ENCODE data around the gene TMC8.

TMC8 gene

GRCh38 chr17:78121801-78122215 lies 8.8 kb upstream of the TMC8 start:
- H3K27ac ChIP-seq: no peak overlapping the region
- no peak for TF ChIP-seq ZFX (IDR thresholded peaks at IDR 0.05)

GRCh38 chr17:78122216-78122930 lies 8.2 kb upstream of the TMC8 start:
- H3K27ac ChIP-seq: no peak overlapping the region
- TF ChIP-seq CTCF (conservative IDR thresholded peaks at IDR 0.05): no peak
- no peak for TF ChIP-seq ZFX (IDR thresholded peaks at IDR 0.05)

GRCh38 chr17:78122931-78123249 lies 7.7 kb upstream of the TMC8 start:
- TF ChIP-seq CTCF (conservative IDR thresholded peaks at IDR 0.05) (no peak), ZFX (IDR thresholded peaks at IDR 0.05) (no peak)

GRCh38 chr17:78123258-78123929 lies 7.2 kb upstream of the TMC8 start:
- no peak overlapping the region for H3K27ac ChIP-seq

More at GRCh38 chr17:78122931-78123249, 7.7 kb upstream of the TMC8 start:
- H3K27ac ChIP-seq: no peak overlapping the region

GRCh38 chr17:78124081-78124835 lies 6.3 kb upstream of the TMC8 start:
- H3K27ac ChIP-seq: no peak overlapping the region
- TF ChIP-seq ZFX (IDR thresholded peaks at IDR 0.05) (no peak), CTCF (conservative IDR thresholded peaks at IDR 0.05) (no peak)

More at GRCh38 chr17:78123258-78123929, 7.2 kb upstream of the TMC8 start:
- TF ChIP-seq ZFX (IDR thresholded peaks at IDR 0.05) (no peak), CTCF (conservative IDR thresholded peaks at IDR 0.05) (no peak)

GRCh38 chr17:78124836-78125137 lies 5.8 kb upstream of the TMC8 start:
- no peak overlapping the region for H3K27ac ChIP-seq
- TF ChIP-seq CTCF (conservative IDR thresholded peaks at IDR 0.05) (no peak), ZFX (IDR thresholded peaks at IDR 0.05) (no peak)

- TF ChIP-seq ZFX (IDR thresholded peaks at IDR 0.05) (no peak), CTCF (conservative IDR thresholded peaks at IDR 0.05) (no peak)
- H3K27ac ChIP-seq: peak overlapping the region; percentile 97; the same call in 1 of the 2 replicates
These were observed 5.2 kb upstream of the TMC8 start for GRCh38 chr17:78125138-78125913.
